Measurements from ENCODE around the gene STK38. TPM values are rescaled to one million over a fixed set of nuclear protein-coding genes. Genes with fewer than 3 reads are reported as not detected.

Gene STK38
- total and polyA plus RNA-seq, 2 of the 13 experiments (the other 11 are each of a cell fraction or from before 2014, with no cell fraction given), result 10.3 to 20.7 TPM

DNA sequence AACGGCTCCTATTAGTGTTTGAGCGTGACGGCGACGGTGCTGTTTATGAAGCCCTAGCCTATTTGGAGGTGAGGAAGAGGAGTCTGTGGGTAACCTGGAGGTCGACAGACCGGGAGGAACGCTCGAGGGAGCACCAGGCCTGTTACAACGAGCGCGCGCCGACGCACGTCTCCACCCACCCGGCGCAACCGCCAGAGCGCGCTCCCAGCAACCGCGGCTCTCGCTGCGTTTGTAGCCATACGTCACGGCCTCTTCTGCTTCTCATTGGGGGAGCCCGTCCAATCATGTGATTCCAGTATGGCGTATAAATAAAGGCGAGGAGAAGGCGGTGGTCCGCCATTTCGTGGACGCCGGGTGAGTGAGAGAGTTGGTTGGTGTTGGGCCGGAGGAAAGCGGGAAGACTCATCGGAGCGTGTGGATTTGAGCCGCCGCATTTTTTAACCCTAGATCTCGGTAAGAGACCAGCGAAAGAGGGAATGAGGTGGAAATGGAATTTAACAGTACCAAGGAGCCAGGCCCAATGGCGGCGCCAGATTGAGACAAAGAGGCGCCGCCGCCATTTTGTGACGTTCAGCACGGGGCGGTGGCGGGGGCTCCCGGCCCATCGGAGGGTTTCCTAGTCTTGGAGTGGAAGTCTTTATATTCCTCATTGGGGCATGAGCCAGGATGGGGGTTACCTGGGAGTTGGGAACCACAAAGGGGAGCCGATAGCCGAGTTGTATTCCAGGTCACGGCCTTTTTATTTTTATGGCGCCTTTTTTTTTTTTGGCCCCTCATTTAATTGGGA lies 46.9 kb upstream of the STK38 start, which contains the start of gene SRSF3 (continued):
- TF ChIP-seq, protein P1, sequence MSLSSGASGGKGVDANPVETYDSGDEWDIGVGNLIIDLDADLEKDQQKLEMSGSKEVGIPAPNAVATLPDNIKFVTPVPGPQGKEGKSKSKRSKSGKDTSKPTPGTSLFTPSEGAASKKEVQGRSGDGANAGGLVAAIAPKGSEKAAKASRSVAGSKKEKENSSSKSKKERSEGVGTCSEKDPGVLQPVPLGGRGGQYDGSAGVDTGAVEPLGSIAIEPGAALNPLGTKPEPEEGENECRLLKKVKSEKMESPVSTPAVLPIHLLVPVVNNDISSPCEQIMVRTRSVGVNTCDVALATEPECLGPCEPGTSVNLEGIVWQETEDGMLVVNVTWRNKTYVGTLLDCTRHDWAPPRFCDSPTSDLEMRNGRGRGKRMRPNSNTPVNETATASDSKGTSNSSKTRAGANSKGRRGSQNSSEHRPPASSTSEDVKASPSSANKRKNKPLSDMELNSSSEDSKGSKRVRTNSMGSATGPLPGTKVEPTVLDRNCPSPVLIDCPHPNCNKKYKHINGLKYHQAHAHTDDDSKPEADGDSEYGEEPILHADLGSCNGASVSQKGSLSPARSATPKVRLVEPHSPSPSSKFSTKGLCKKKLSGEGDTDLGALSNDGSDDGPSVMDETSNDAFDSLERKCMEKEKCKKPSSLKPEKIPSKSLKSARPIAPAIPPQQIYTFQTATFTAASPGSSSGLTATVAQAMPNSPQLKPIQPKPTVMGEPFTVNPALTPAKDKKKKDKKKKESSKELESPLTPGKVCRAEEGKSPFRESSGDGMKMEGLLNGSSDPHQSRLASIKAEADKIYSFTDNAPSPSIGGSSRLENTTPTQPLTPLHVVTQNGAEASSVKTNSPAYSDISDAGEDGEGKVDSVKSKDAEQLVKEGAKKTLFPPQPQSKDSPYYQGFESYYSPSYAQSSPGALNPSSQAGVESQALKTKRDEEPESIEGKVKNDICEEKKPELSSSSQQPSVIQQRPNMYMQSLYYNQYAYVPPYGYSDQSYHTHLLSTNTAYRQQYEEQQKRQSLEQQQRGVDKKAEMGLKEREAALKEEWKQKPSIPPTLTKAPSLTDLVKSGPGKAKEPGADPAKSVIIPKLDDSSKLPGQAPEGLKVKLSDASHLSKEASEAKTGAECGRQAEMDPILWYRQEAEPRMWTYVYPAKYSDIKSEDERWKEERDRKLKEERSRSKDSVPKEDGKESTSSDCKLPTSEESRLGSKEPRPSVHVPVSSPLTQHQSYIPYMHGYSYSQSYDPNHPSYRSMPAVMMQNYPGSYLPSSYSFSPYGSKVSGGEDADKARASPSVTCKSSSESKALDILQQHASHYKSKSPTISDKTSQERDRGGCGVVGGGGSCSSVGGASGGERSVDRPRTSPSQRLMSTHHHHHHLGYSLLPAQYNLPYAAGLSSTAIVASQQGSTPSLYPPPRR (CRISPR knock-in tag; IDR thresholded peaks at IDR 0.05; ENCODE audit: borderline replicate concordance), result peak; percentile 71; the same call in 1 of the 2 replicates
- TF ChIP-seq, protein P2, sequence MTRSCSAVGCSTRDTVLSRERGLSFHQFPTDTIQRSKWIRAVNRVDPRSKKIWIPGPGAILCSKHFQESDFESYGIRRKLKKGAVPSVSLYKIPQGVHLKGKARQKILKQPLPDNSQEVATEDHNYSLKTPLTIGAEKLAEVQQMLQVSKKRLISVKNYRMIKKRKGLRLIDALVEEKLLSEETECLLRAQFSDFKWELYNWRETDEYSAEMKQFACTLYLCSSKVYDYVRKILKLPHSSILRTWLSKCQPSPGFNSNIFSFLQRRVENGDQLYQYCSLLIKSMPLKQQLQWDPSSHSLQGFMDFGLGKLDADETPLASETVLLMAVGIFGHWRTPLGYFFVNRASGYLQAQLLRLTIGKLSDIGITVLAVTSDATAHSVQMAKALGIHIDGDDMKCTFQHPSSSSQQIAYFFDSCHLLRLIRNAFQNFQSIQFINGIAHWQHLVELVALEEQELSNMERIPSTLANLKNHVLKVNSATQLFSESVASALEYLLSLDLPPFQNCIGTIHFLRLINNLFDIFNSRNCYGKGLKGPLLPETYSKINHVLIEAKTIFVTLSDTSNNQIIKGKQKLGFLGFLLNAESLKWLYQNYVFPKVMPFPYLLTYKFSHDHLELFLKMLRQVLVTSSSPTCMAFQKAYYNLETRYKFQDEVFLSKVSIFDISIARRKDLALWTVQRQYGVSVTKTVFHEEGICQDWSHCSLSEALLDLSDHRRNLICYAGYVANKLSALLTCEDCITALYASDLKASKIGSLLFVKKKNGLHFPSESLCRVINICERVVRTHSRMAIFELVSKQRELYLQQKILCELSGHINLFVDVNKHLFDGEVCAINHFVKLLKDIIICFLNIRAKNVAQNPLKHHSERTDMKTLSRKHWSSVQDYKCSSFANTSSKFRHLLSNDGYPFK (CRISPR knock-in tag; IDR thresholded peaks at IDR 0.05; ENCODE audit: borderline replicate concordance), result peak; percentile 96
- TF ChIP-seq TGIF2 (CRISPR knock-in tag; IDR thresholded peaks at IDR 0.05), result peak; percentile 79; the same call in 1 of the 2 replicates
- TF ChIP-seq, protein P3, sequence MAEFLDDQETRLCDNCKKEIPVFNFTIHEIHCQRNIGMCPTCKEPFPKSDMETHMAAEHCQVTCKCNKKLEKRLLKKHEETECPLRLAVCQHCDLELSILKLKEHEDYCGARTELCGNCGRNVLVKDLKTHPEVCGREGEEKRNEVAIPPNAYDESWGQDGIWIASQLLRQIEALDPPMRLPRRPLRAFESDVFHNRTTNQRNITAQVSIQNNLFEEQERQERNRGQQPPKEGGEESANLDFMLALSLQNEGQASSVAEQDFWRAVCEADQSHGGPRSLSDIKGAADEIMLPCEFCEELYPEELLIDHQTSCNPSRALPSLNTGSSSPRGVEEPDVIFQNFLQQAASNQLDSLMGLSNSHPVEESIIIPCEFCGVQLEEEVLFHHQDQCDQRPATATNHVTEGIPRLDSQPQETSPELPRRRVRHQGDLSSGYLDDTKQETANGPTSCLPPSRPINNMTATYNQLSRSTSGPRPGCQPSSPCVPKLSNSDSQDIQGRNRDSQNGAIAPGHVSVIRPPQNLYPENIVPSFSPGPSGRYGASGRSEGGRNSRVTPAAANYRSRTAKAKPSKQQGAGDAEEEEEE (CRISPR knock-in tag; IDR thresholded peaks at IDR 0.05; ENCODE audit: borderline replicate concordance), result no peak; the same call in 1 of the 2 replicates
- peak; percentile 15; the same call in 1 of the 2 replicates for TF ChIP-seq SP2 (CRISPR knock-in tag; IDR thresholded peaks at IDR 0.05)
- TF ChIP-seq GABPB1 (CRISPR knock-in tag; IDR thresholded peaks at IDR 0.05), result peak; percentile 78
- TF ChIP-seq MBD4 (IDR thresholded peaks at IDR 0.05; ENCODE audit: borderline replicate concordance, low read length), result peak; percentile 55; the same call in 1 of the 2 replicates
- TF ChIP-seq, protein P4, sequence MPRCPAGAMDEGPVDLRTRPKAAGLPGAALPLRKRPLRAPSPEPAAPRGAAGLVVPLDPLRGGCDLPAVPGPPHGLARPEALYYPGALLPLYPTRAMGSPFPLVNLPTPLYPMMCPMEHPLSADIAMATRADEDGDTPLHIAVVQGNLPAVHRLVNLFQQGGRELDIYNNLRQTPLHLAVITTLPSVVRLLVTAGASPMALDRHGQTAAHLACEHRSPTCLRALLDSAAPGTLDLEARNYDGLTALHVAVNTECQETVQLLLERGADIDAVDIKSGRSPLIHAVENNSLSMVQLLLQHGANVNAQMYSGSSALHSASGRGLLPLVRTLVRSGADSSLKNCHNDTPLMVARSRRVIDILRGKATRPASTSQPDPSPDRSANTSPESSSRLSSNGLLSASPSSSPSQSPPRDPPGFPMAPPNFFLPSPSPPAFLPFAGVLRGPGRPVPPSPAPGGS (CRISPR knock-in tag; IDR thresholded peaks at IDR 0.05), result peak; percentile 24; the same call in 1 of the 2 replicates
- no peak for TF ChIP-seq NPAS2 (CRISPR knock-in tag; IDR thresholded peaks at IDR 0.05; ENCODE audit: borderline replicate concordance)
- TF ChIP-seq, protein P5, sequence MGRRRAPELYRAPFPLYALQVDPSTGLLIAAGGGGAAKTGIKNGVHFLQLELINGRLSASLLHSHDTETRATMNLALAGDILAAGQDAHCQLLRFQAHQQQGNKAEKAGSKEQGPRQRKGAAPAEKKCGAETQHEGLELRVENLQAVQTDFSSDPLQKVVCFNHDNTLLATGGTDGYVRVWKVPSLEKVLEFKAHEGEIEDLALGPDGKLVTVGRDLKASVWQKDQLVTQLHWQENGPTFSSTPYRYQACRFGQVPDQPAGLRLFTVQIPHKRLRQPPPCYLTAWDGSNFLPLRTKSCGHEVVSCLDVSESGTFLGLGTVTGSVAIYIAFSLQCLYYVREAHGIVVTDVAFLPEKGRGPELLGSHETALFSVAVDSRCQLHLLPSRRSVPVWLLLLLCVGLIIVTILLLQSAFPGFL (CRISPR knock-in tag; IDR thresholded peaks at IDR 0.05), result peak; percentile 82; the same call in 1 of the 2 replicates
- TF ChIP-seq, protein P6, sequence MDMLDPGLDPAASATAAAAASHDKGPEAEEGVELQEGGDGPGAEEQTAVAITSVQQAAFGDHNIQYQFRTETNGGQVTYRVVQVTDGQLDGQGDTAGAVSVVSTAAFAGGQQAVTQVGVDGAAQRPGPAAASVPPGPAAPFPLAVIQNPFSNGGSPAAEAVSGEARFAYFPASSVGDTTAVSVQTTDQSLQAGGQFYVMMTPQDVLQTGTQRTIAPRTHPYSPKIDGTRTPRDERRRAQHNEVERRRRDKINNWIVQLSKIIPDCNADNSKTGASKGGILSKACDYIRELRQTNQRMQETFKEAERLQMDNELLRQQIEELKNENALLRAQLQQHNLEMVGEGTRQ (IDR thresholded peaks at IDR 0.05; ENCODE audit: low read depth, low read length), result peak; percentile 78
- TF ChIP-seq, protein P6 (CRISPR knock-in tag; IDR thresholded peaks at IDR 0.05; ENCODE audit: borderline replicate concordance), result peak; percentile 91; the same call in 1 of the 2 replicates
